GM19193 (cell line): Measurements from ENCODE around the gene CCDC60.

ENCODE experiments used
- POLR2A ChIP-seq: IDR thresholded peaks from 4 replicates; pipeline ENCODE4 v1.6.1; 2011; ENCODE audit not compliant: insufficient read depth, insufficient read length; ENCODE audit errors: extremely low read depth

The CCDC60 gene

DNA sequence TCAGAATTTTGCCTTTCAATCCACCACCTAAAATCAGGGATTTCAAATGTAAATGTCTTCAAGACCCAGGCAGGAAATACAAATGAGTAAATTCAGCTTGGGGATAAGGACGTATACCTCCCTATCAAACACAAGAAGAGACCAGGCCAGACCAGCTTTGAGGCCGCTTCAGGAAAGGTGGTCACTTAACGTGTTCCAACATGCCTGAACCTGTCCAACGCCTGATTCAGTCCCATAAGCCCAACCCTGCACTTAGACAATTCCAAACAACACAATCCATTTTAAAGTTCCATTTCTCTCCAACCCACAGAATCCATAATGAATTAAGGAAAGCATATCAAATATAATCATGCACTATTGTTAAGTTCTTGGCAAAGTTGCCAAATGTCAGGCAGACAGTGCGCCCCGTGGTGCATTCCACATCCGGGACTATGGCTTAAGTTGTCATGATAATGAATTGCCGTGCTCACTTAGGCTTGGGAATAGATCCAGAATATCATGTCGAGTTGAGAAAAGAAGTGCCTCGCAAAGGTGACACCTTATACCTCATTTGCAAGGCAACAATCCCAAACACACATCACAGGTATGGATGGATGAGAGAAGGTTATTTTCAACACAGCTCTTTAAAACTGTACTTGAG is 35.5 kb downstream of the CCDC60 start:
- TF ChIP-seq POLR2A = no peak

- TF ChIP-seq POLR2A = no peak
These were observed 38.0 kb downstream of the CCDC60 start for GRCh38 chr12:119372540-119372939.

DNA sequence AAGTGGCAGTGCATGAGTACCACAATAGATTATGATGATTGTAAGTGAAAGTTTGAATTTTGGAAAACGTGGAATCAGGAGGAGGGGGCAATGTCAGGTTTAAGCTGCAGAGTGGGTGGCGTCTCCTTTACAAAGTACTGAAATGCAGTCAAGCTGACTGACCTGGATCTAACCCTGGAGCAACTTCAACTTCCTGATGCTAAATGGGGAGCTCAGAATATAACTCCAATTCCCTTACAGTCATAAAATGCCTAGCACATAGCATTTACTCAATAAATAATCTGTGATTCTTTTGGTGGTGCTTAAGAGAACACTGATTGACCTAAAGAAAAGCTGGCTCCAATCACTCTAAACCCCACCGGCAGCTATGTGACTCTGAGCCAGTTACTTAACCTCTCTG is 38.5 kb downstream of the CCDC60 start:
- TF ChIP-seq POLR2A = no peak

DNA sequence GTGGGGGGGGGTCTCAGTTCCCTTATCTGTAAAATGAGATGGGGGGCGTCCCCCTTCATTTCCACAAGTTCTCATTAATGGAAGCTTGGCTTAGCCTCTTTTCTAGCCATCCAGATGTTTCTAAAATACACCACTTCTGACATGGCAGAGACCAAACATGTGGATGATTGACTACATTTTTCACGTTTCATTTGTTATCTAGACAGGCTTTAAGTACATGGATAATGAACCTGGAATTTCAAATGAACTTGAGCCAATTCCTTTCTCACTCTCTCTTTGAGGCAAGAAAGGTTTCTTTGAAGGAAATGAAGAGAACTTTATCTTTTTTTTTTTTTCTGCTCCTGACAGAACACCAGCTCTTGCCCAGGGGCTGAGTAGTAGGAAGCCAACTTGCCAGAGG is 39.1 kb downstream of the CCDC60 start:
- TF ChIP-seq POLR2A = no peak

DNA sequence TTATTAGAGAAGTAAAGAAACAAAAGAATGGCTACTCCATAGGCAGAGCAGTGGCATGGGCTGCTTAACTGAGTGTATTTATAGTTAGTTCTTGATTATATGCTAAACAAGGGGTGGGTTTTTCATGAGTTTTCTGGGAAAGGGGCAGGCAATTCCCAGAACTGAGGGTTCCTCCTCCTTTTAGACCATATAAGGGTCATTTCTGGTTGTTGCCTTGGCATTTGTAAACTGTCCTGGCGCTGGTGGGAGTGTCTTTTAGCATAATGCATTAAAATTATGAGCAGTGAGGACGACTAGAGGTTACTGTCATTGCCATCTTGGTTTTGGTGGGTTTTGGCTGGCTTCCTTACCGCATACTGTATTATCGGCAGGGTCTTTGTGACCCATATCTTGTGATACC is 40.1 kb downstream of the CCDC60 start:
- no peak for TF ChIP-seq POLR2A

- no peak for TF ChIP-seq POLR2A
These were observed 40.8 kb downstream of the CCDC60 start for GRCh38 chr12:119375075-119375882.

GRCh38 chr12:119375883-119376190 is 41.3 kb downstream of the CCDC60 start:
- TF ChIP-seq POLR2A = no peak

DNA sequence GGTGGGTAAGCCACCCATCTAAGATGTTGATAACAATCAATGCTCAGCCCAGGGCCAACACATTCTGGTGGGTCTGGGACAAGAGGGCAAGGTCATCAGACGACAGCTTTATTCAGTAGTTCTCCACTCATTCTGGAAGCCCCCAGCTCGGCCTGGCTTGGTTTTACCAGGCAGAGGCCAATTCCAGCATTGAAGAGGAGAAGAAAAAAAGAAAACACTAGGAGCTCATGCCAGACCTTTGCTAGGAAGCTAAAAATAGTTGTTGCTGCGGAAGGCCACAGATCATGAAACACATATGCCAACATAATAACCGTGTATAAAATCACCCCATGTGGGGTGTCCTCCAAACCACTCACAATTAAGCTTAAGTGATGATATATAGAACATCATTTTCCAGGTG is 44.4 kb downstream of the CCDC60 start:
- TF ChIP-seq POLR2A = no peak

- no peak for TF ChIP-seq POLR2A
These were observed 47.1 kb downstream of the CCDC60 start for GRCh38 chr12:119381471-119382235.

DNA sequence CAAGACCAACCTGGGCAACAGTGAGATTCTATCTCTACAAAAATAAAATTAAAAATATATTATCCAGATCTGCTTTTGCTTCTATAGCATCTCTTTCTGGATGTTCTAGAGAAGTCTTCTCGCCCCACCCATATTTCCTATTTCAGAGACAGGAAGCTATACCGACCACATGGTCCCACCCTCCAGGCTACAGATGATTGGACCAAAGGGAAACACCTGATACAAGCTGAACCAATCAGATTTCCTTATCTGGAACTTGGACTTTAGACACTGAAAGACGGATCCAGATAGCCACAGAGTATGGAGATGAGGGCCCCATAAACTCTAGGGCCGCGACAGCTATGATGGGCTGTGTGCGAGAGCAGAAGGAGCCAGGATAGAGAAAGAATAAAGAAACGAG is 48.7 kb downstream of the CCDC60 start:
- no peak for TF ChIP-seq POLR2A

DNA sequence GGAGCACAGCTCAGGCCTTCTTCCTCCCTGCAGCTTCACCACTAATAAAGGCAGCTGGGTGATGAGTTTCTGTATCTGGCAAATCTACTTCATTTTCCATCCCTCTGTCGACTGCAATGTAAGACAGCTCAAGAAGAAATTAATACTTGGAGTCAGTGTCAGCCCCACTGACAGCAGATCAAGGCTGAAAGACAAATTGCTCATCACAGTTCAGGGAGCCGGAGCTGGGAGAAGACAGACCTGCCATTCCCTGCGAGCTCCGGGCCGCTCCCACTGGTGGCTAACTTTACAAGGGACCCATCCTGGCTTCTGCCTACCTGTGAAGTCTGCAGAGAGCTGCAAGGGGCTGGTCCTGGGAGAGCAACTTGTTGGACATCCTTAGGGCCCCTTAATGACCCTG is 49.8 kb downstream of the CCDC60 start:
- TF ChIP-seq POLR2A = no peak

GRCh38 chr12:119385659-119386058 is 51.1 kb downstream of the CCDC60 start:
- no peak for TF ChIP-seq POLR2A

DNA sequence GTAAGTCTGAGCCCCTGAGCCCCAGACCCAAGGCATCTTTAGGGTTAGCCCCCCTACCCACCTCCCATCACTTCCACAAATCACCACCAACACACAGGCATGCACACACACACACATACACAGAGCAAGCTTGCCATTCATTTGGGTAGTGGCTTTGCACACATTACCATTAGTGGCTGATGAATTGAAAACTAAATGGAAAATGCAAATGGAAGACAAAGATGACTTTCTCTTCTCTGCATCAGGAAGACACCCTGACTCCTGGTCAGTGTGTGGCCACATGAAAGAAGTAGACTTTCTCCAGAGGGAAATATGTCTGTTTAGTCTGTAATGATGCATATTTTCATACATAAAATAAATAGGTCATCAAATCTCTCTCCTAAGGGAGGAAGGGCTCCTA is 55.2 kb downstream of the CCDC60 start:
- no peak for TF ChIP-seq POLR2A

DNA sequence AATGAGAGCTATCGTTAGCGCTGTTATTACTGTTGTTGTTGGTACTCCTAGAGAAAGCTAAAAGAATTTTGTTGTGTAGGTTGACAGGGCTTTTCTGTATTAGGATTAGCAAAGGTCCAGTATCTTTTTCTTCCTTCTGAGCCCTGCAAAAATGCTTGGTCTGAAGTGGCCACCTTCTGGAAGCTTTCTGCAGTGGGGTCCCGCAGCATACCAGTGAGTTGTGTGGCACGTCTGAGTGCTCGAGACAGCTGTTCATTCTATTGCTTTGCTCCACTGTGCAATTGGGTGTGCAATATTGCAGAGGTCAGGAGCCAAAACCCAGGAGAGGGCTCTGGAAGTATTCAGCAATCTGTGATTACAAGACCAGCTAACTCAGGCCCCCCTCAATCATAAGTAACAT is 57.1 kb downstream of the CCDC60 start:
- TF ChIP-seq POLR2A = no peak

- no peak for TF ChIP-seq POLR2A
These were observed 59.1 kb downstream of the CCDC60 start for GRCh38 chr12:119393677-119394076.

GRCh38 chr12:119397540-119397939 is 63.0 kb downstream of the CCDC60 start:
- TF ChIP-seq POLR2A = no peak

DNA sequence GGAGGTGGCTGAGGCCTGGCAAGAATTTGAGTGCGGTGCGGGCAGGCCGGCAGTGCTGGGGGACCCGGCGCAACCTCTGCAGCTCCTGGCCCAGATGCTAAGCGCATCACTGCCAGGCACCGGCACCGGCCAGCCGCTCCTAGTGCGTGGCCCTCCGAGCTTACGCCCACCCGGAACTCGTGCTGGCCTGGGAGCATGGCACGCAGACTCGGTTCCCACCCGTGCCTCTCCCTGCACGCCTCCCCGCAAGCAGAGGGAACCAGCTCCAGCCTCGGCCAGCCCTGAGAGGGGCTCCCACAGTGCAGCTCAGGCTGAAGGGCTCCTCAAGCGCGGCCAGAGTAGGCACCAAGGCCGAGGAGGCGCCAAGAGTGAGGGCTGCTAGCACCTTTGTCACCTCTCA is 63.7 kb downstream of the CCDC60 start:
- no peak for TF ChIP-seq POLR2A

- no peak for TF ChIP-seq POLR2A
These were observed 64.8 kb downstream of the CCDC60 start for GRCh38 chr12:119399301-119399700.
